ENCODE data around the gene FSTL4.

GRCh38 chr5:133428072-133428660 lies 184.2 kb downstream of the FSTL4 start:
- TF ChIP-seq, protein P1, sequence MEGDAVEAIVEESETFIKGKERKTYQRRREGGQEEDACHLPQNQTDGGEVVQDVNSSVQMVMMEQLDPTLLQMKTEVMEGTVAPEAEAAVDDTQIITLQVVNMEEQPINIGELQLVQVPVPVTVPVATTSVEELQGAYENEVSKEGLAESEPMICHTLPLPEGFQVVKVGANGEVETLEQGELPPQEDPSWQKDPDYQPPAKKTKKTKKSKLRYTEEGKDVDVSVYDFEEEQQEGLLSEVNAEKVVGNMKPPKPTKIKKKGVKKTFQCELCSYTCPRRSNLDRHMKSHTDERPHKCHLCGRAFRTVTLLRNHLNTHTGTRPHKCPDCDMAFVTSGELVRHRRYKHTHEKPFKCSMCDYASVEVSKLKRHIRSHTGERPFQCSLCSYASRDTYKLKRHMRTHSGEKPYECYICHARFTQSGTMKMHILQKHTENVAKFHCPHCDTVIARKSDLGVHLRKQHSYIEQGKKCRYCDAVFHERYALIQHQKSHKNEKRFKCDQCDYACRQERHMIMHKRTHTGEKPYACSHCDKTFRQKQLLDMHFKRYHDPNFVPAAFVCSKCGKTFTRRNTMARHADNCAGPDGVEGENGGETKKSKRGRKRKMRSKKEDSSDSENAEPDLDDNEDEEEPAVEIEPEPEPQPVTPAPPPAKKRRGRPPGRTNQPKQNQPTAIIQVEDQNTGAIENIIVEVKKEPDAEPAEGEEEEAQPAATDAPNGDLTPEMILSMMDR (IDR thresholded peaks at IDR 0.05): no peak
- no peak for TF ChIP-seq EP300 (IDR thresholded peaks at IDR 0.05; ENCODE audit: low read depth)

Data from transverse colon (tissue), 3 donors.